OCI-LY7 (cell line): ENCODE data around the gene LRRC4B. TPM values are rescaled to one million over a fixed set of nuclear protein-coding genes. Genes with fewer than 3 reads are reported as not detected.

Source experiments
- BruUV-seq: library from RNA; stranded (reverse); fragments of 400-500 nt; replicated peaks from 2 replicates; lab custom pipeline; 2021; lab: Mats Ljungman, UMichigan
- CTCF ChIA-PET: fragments of 300-600 bp; sonication (Branson Sonifier 250); formaldehyde crosslinking; loops from one replicate; lab custom pipeline; 2022; ENCODE audit warnings: antibody characterized with exemption; ENCODE audit not compliant: unreplicated experiment; lab: Charles Lee
- POLR2A ChIA-PET: fragments of 300-600 bp; sonication (Branson Sonifier 250); formaldehyde crosslinking; loops from one replicate; lab custom pipeline; 2022; ENCODE audit warnings: antibody characterized with exemption; lab: Charles Lee
- DNase-seq: peaks from one replicate; pipeline ENCODE4 v3.0.0-alpha.2; 2015; ENCODE audit warnings: low spot score
- H2AFZ ChIP-seq: fragments of 200-600 bp; sonication (generic), shearing (Covaris generic); 2 replicates; pipeline ENCODE4 v1.6.1; 2014; ENCODE audit warnings: mild to moderate bottlenecking, antibody characterized with exemption, low read length, moderate library complexity
- H3K27ac ChIP-seq: fragments of 200-600 bp; sonication (generic); 2 replicates; pipeline ENCODE4 v1.5.1; 2014; ENCODE audit warnings: mixed run types, low read depth, mild to moderate bottlenecking, moderate library complexity, low read length, inconsistent platforms; ENCODE audit not compliant: poor library complexity, severe bottlenecking
- H3K36me3 ChIP-seq: fragments of 200-600 bp; sonication (generic); 2 replicates; pipeline ENCODE4 v1.6.1; 2014; ENCODE audit warnings: mild to moderate bottlenecking, antibody characterized with exemption, low read length, moderate library complexity, mixed read lengths; ENCODE audit not compliant: insufficient read depth
- H3K4me1 ChIP-seq: fragments of 200-600 bp; sonication (generic); 2 replicates; pipeline ENCODE4 v1.5.1; 2014; ENCODE audit warnings: mild to moderate bottlenecking, low read length; ENCODE audit not compliant: insufficient read depth, poor library complexity, severe bottlenecking
- H3K4me2 ChIP-seq: fragments of 200-600 bp; sonication (generic); 2 replicates; pipeline ENCODE4 v1.6.1; 2014; ENCODE audit warnings: mild to moderate bottlenecking, low read length
- H3K4me3 ChIP-seq: fragments of 200-600 bp; sonication (generic); 2 replicates; pipeline ENCODE4 v1.5.1; 2014; ENCODE audit warnings: mild to moderate bottlenecking, low read depth, low read length; ENCODE audit not compliant: poor library complexity, severe bottlenecking
- H3K79me2 ChIP-seq: fragments of 200-600 bp; sonication (generic); 2 replicates; pipeline ENCODE4 v1.6.1; 2016; ENCODE audit warnings: low read depth, mild to moderate bottlenecking, low read length, moderate library complexity, mixed read lengths; ENCODE audit not compliant: insufficient read depth
- H3K9me2 ChIP-seq: fragments of 200-600 bp; sonication (generic); 2 replicates; pipeline ENCODE4 v1.6.1; 2016; ENCODE audit warnings: mild to moderate bottlenecking, low read length, mixed read lengths; ENCODE audit not compliant: insufficient read depth
- H3K9me3 ChIP-seq: fragments of 200-600 bp; sonication (generic); 2 replicates; pipeline ENCODE4 v1.6.1; 2014; ENCODE audit warnings: mild to moderate bottlenecking, mixed run types, low read length, mixed read lengths
- H4K20me1 ChIP-seq: fragments of 200-600 bp; sonication (generic); 2 replicates; pipeline ENCODE4 v1.6.1; 2014; ENCODE audit warnings: mild to moderate bottlenecking, antibody characterized with exemption, low read length, moderate library complexity, mixed read lengths; ENCODE audit not compliant: insufficient read depth
- CTCF ChIP-seq: fragments of 200-600 bp; sonication (generic); conservative IDR thresholded peaks from 2 replicates; pipeline ENCODE4 v1.5.1; 2014; ENCODE audit warnings: mild to moderate bottlenecking, antibody characterized with exemption, low read length, moderate library complexity, mixed read lengths
- EZH2phosphoT487 ChIP-seq: fragments of 200-600 bp; sonication (generic); IDR thresholded peaks from 2 replicates; pipeline ENCODE4 v1.6.1; 2018; ENCODE audit warnings: low read depth, borderline replicate concordance, mild to moderate bottlenecking, mixed run types, antibody characterized with exemption, low read length, moderate library complexity, mixed read lengths
- intact Hi-C: fragments of 100-400 bp; cut with micrococcal nuclease; formaldehyde crosslinking; loops from one replicate; pipeline ENCODE4 v1.10.0; 2022; ENCODE audit not compliant: unreplicated experiment
- total RNA-seq, 2 experiments: library from RNA; depleted of rRNA in 1 of 2; stranded (reverse); fragments of >200 nt in 1 of 2; shearing (Covaris generic) in 1 of 2; gene quantifications; 2 replicates each; pipeline ENCODE4 v1.2.3, GENCODE V29; 2014 to 2022

The LRRC4B gene
- total RNA-seq, 2 experiments from 2014 or later: 0.29 TPM; not detected in 1

- no peak for DNase-seq
- H3K9me2 ChIP-seq: no peaks in the 10 kb centered on the region
- no peaks in the 10 kb centered on the region for H4K20me1 ChIP-seq
- ChIA-PET POLR2A (no interaction called here), CTCF (no interaction called here)
- no peak overlapping the region for H3K4me3 ChIP-seq
- H2AFZ ChIP-seq: no peak overlapping the region
- BruUV-seq: no TSS peak
- intact Hi-C loops: no loop called here
- H3K9me3 ChIP-seq: no peaks in the 10 kb centered on the region
- no peaks in the 10 kb centered on the region for H3K4me1 ChIP-seq
- H3K4me2 ChIP-seq: no peak overlapping the region
- TF ChIP-seq CTCF (no peak), EZH2phosphoT487 (no peak)
- no peak overlapping the region for H3K27ac ChIP-seq
- no peaks in the 10 kb centered on the region for H3K36me3 ChIP-seq
- no peaks in the 10 kb centered on the region for H3K79me2 ChIP-seq
Observed at GRCh38 chr19:50551034-50551714, 17.1 kb downstream of the LRRC4B start.

GRCh38 chr19:50550594-50550966, 17.7 kb downstream of the LRRC4B start:
- no peak overlapping the region for H2AFZ ChIP-seq
- CTCF ChIA-PET: no interaction called here
- no peak for DNase-seq

More at GRCh38 chr19:50550594-50550966, 17.7 kb downstream of the LRRC4B start:
- H3K9me2 ChIP-seq: no peaks in the 10 kb centered on the region
- H3K4me3 ChIP-seq: no peak overlapping the region
- H3K36me3 ChIP-seq: no peaks in the 10 kb centered on the region
- H3K9me3 ChIP-seq: no peaks in the 10 kb centered on the region
- H4K20me1 ChIP-seq: no peaks in the 10 kb centered on the region
- no peaks in the 10 kb centered on the region for H3K79me2 ChIP-seq
- H3K27ac ChIP-seq: no peak overlapping the region
- TF ChIP-seq EZH2phosphoT487: no peak
- no peak for TF ChIP-seq CTCF
- H3K4me2 ChIP-seq: no peak overlapping the region
- intact Hi-C loops: no loop called here
- no peaks in the 10 kb centered on the region for H3K4me1 ChIP-seq
- BruUV-seq: no TSS peak
- POLR2A ChIA-PET: no interaction called here
